T-helper 22 cell (primary cell): ENCODE measurements around the gene DNMT3A.

ENCODE experiments used
- DNase-seq: peaks from one replicate; pipeline ENCODE4 v3.0.0-alpha.2; 2020; ENCODE audit warnings: low read depth

Gene DNMT3A

GRCh38 chr2:25372405-25373268, 30.9 kb upstream of the DNMT3A start:
- no peak for DNase-seq

- no peak for DNase-seq
Observed at GRCh38 chr2:25371253-25372241, 29.8 kb upstream of the DNMT3A start.

- DNase-seq: no peak
Observed at GRCh38 chr2:25369876-25370275, 28.2 kb upstream of the DNMT3A start.

GRCh38 chr2:25369439-25369838, 27.7 kb upstream of the DNMT3A start:
- DNase-seq: no peak

GRCh38 chr2:25368660-25369059, 26.9 kb upstream of the DNMT3A start:
- no peak for DNase-seq

GRCh38 chr2:25367296-25367695, 25.6 kb upstream of the DNMT3A start:
- DNase-seq: no peak

GRCh38 chr2:25366629-25367028, 24.9 kb upstream of the DNMT3A start:
- no peak for DNase-seq

GRCh38 chr2:25365241-25365640, 23.5 kb upstream of the DNMT3A start:
- no peak for DNase-seq

GRCh38 chr2:25363733-25364132, 22.0 kb upstream of the DNMT3A start:
- DNase-seq: no peak

- DNase-seq: peak; percentile 37
Observed at GRCh38 chr2:25362434-25363145, 20.9 kb upstream of the DNMT3A start.

- peak; percentile 81 for DNase-seq
Observed at GRCh38 chr2:25362049-25362433, 20.3 kb upstream of the DNMT3A start.

GRCh38 chr2:25361261-25362048, 19.7 kb upstream of the DNMT3A start:
- DNase-seq: no peak

GRCh38 chr2:25358836-25359235, 17.1 kb upstream of the DNMT3A start:
- DNase-seq: no peak

GRCh38 chr2:25358249-25358815, 16.6 kb upstream of the DNMT3A start:
- DNase-seq: no peak

- no peak for DNase-seq
Observed at GRCh38 chr2:25356088-25356487, 14.4 kb upstream of the DNMT3A start.

GRCh38 chr2:25355270-25355669, 13.5 kb upstream of the DNMT3A start:
- DNase-seq: no peak

- DNase-seq: no peak
Observed at GRCh38 chr2:25354116-25354515, 12.4 kb upstream of the DNMT3A start.

GRCh38 chr2:25349397-25349796, 7.7 kb upstream of the DNMT3A start:
- DNase-seq: no peak

GRCh38 chr2:25347846-25348245, 6.1 kb upstream of the DNMT3A start:
- DNase-seq: no peak

GRCh38 chr2:25347205-25347815, 5.6 kb upstream of the DNMT3A start:
- DNase-seq: no peak
